CD14-positive monocyte (primary cell): ENCODE results near the gene B2M. TPM values are rescaled to one million over a fixed set of nuclear protein-coding genes. Genes with fewer than 3 reads are reported as not detected.

ENCODE experiments used
- DNase-seq, 3 donors: peaks; one replicate each; pipeline ENCODE4 v3.0.0-alpha.2; 2011 to 2022
- H2AFZ ChIP-seq: 2 replicates; pipeline ENCODE4 v1.6.0; 2012; ENCODE audit warnings: mild to moderate bottlenecking, low read depth, low read length, inconsistent platforms; ENCODE audit not compliant: insufficient read depth, poor library complexity, severe bottlenecking
- H3K27ac ChIP-seq, 2 donors: 1 replicate in 1 of 2; 2 replicates in 1 of 2; pipeline ENCODE4 v1.5.1; 2012 to 2013; ENCODE audit warnings: low read length in 2 of 2, control low read depth in 1 of 2, inconsistent platforms in 1 of 2, low read depth in 1 of 2, mild to moderate bottlenecking in 1 of 2
- H3K27me3 ChIP-seq, 2 donors: one replicate each; pipeline versions ENCODE4 v1.6.0 to v1.6.1; 2011 to 2013; ENCODE audit warnings: low read length in 2 of 2; ENCODE audit not compliant: control insufficient read depth in 2 of 2, insufficient read depth in 2 of 2
- H3K36me3 ChIP-seq, 2 donors: replicated peaks in 1 of 2; 1 replicate in 1 of 2; 2 replicates in 1 of 2; pipeline versions ENCODE4 v1.5.1 to v1.6.1; 2012 to 2013; ENCODE audit warnings: low read length in 2 of 2, control low read depth in 1 of 2, inconsistent platforms in 1 of 2, mild to moderate bottlenecking in 1 of 2; ENCODE audit not compliant: insufficient read depth in 2 of 2, control insufficient read depth in 1 of 2
- H3K4me1 ChIP-seq, 2 donors: 1 replicate in 1 of 2; 2 replicates in 1 of 2; pipeline versions ENCODE4 v1.5.1 to v1.6.1; 2012 to 2013; ENCODE audit warnings: low read length in 2 of 2, control low read depth in 1 of 2, inconsistent platforms in 1 of 2, mild to moderate bottlenecking in 1 of 2, moderate library complexity in 1 of 2; ENCODE audit not compliant: insufficient read depth in 2 of 2, control insufficient read depth in 1 of 2
- H3K4me2 ChIP-seq: replicated peaks from 2 replicates; pipeline ENCODE3; 2012; ENCODE audit warnings: low read length, moderate library complexity, mild to moderate bottlenecking; ENCODE audit not compliant: poor library complexity, severe bottlenecking; ENCODE audit errors: extremely low read depth
- H3K4me3 ChIP-seq, 3 experiments: fragments of 200-600 bp in 1 of 3; sonication (generic) in 1 of 3; replicated peaks in 1 of 3; 1 replicate in 2 of 3; 2 replicates in 1 of 3; pipeline ENCODE4 v1.5.1; 2011 to 2013; ENCODE audit warnings: low read length in 3 of 3, mild to moderate bottlenecking in 3 of 3, control low read depth in 2 of 3, low read depth in 2 of 3, inconsistent platforms in 1 of 3, moderate library complexity in 1 of 3
- H3K79me2 ChIP-seq: 2 replicates; pipeline ENCODE4 v1.6.0; 2012; ENCODE audit warnings: mild to moderate bottlenecking, control low read depth, inconsistent platforms, low read length, moderate library complexity; ENCODE audit not compliant: insufficient read depth
- H3K9ac ChIP-seq: 2 replicates; pipeline ENCODE4 v1.6.0; 2017; ENCODE audit warnings: low read length, mild to moderate bottlenecking; ENCODE audit not compliant: insufficient read depth, poor library complexity, severe bottlenecking
- H3K9me3 ChIP-seq, 2 donors: replicated peaks in 1 of 2; 1 replicate in 1 of 2; 2 replicates in 1 of 2; pipeline versions ENCODE4 v1.5.1 to v1.6.1; 2012 to 2013; ENCODE audit warnings: low read length in 2 of 2, control low read depth in 1 of 2; ENCODE audit not compliant: control insufficient read depth in 1 of 2, insufficient read depth in 1 of 2
- H4K20me1 ChIP-seq: 2 replicates; pipeline ENCODE4 v1.6.0; 2012; ENCODE audit warnings: mild to moderate bottlenecking, low read length, control low read depth, moderate library complexity; ENCODE audit not compliant: insufficient read depth
- H3K27ac Mint-ChIP-seq, 7 donors: one replicate each; pipeline ENCODE4 v1.8.0; 2020; ENCODE audit warnings: mild to moderate bottlenecking in 7 of 7, mixed read lengths in 7 of 7, moderate library complexity in 6 of 7, inconsistent platforms in 2 of 7
- H3K27me3 Mint-ChIP-seq, 3 donors: one replicate each; pipeline ENCODE4 v1.8.0; 2021 to 2022; ENCODE audit warnings: low read depth in 3 of 3, mild to moderate bottlenecking in 3 of 3, mixed read lengths in 3 of 3, moderate library complexity in 3 of 3, inconsistent platforms in 1 of 3
- H3K36me3 Mint-ChIP-seq, 2 donors: one replicate each; pipeline ENCODE4 v1.8.0; 2020; ENCODE audit warnings: mixed read lengths in 2 of 2, inconsistent platforms in 1 of 2, mild to moderate bottlenecking in 1 of 2
- H3K4me1 Mint-ChIP-seq: one replicate; pipeline ENCODE4 v1.8.0; 2020; ENCODE audit warnings: mild to moderate bottlenecking, mixed read lengths
- H3K4me3 Mint-ChIP-seq, 2 donors: one replicate each; pipeline ENCODE4 v1.8.0; 2020; ENCODE audit warnings: mild to moderate bottlenecking in 2 of 2, mixed read lengths in 2 of 2, moderate library complexity in 1 of 2
- H3K9me3 Mint-ChIP-seq, 7 donors: one replicate each; pipeline ENCODE4 v1.8.0; 2020 to 2022; ENCODE audit warnings: mixed read lengths in 7 of 7, mild to moderate bottlenecking in 6 of 7, moderate library complexity in 6 of 7, inconsistent platforms in 2 of 7
- CTCF ChIP-seq: fragments of 200-600 bp; IDR thresholded peaks from one replicate; pipeline ENCODE4 v1.8.0; 2022; ENCODE audit warnings: antibody characterized with exemption, mild to moderate bottlenecking
- WGBS: methylation state at CpG from one replicate; pipeline ENCODE4 v1.1.5; 2013; ENCODE audit warnings: missing lambda C conversion rate; ENCODE audit not compliant: insufficient coverage; 5-methylcytosine and 5-hydroxymethylcytosine counted together
- intact Hi-C, 2 donors: fragments of 100-400 bp; cut with micrococcal nuclease; formaldehyde crosslinking; loops; one replicate each; pipeline versions ENCODE4 v1.15.0 to v1.15.1; 2023
- polyA plus RNA-seq, 3 donors: library from polyadenylated mRNA; depleted of rRNA in 1 of 3; unstranded in 2 of 3; stranded (reverse) in 1 of 3; fragments of 300-500 nt in 2 of 3; fragments of >200 nt in 1 of 3; fragmentation: Illumina TruSeq in 2 of 3; gene quantifications; 1 replicate in 2 of 3; 2 replicates in 1 of 3; pipeline ENCODE4 v1.2.3, GENCODE V29; 2012 to 2021

Gene B2M
- polyA plus RNA-seq, 3 donors: 17,356 to 28,278 (median 28,259) TPM

GRCh38 chr15:44763187-44763586, 51.9 kb downstream of the B2M start:
- intact Hi-C loops: no loop called here
- H3K27ac Mint-ChIP-seq: no peak overlapping the region
- no peaks in the 10 kb centered on the region for H3K4me1 Mint-ChIP-seq

GRCh38 chr15:44763848-44764247, 52.5 kb downstream of the B2M start:
- no peak overlapping the region for H3K4me3 ChIP-seq
- H4K20me1 ChIP-seq: no peaks in the 10 kb centered on the region
- H3K4me3 Mint-ChIP-seq: no peak overlapping the region
- H3K9me3 ChIP-seq: no peaks in the 10 kb centered on the region
- H3K27me3 ChIP-seq: no peaks in the 10 kb centered on the region
- H2AFZ ChIP-seq: no peak overlapping the region
- H3K36me3 ChIP-seq: no peaks in the 10 kb centered on the region
- H3K4me1 Mint-ChIP-seq: no peaks in the 10 kb centered on the region
- H3K36me3 Mint-ChIP-seq: no peaks in the 10 kb centered on the region
- peaks cover 0 to 3% (median 2%) of the 10 kb centered on the region in 3 donors for H3K27me3 Mint-ChIP-seq
- no peak for TF ChIP-seq CTCF
- H3K9me3 Mint-ChIP-seq: peaks cover 0 to 3% (median 2%) of the 10 kb centered on the region in 7 donors
- 70% methylated on average over 2 of the region's 3 CpGs for WGBS
- H3K79me2 ChIP-seq: no peaks in the 10 kb centered on the region
- no peak for DNase-seq
- H3K9ac ChIP-seq: no peak overlapping the region
- intact Hi-C loops: no loop called here
- H3K27ac Mint-ChIP-seq: no peak overlapping the region
- H3K4me1 ChIP-seq: no peaks in the 10 kb centered on the region
- H3K27ac ChIP-seq: no peak overlapping the region
- H3K4me2 ChIP-seq: no peak overlapping the region

More at GRCh38 chr15:44763187-44763586, 51.9 kb downstream of the B2M start:
- no peaks in the 10 kb centered on the region for H3K36me3 Mint-ChIP-seq
- no peaks in the 10 kb centered on the region for H3K4me1 ChIP-seq
- H3K9ac ChIP-seq: no peak overlapping the region
- no peak overlapping the region for H3K4me3 ChIP-seq
- no peak overlapping the region for H3K4me2 ChIP-seq
- no peaks in the 10 kb centered on the region for H4K20me1 ChIP-seq
- TF ChIP-seq CTCF: no peak
- H2AFZ ChIP-seq: no peak overlapping the region
- no peaks in the 10 kb centered on the region for H3K36me3 ChIP-seq
- no peak for DNase-seq
- H3K27ac ChIP-seq: no peak overlapping the region
- peaks cover 0 to 3% (median 0%) of the 10 kb centered on the region in 7 donors for H3K9me3 Mint-ChIP-seq
- 100% methylated on average over 1 of the region's 2 CpGs for WGBS
- no peaks in the 10 kb centered on the region for H3K79me2 ChIP-seq
- no peaks in the 10 kb centered on the region for H3K9me3 ChIP-seq
- no peaks in the 10 kb centered on the region for H3K27me3 ChIP-seq
- peaks cover 0 to 3% (median 2%) of the 10 kb centered on the region in 3 donors for H3K27me3 Mint-ChIP-seq
- no peak overlapping the region for H3K4me3 Mint-ChIP-seq
